HepG2 (cell line): ENCODE measurements around the gene ZNF683. TPM values are rescaled to one million over a fixed set of nuclear protein-coding genes. Genes with fewer than 3 reads are reported as not detected.

Source experiments
- ATAC-seq: fragments of 200-7000 bp; cut with Tn5 transposase; 3 replicates; pipeline ENCODE4 v1.9.1; 2020; ENCODE audit warnings: mild to moderate bottlenecking, moderate library complexity
- BruUV-seq: library from RNA; stranded (reverse); fragments of 400-500 nt; replicated peaks from 2 replicates; lab custom pipeline; 2021; lab: Mats Ljungman, UMichigan
- CTCF ChIA-PET: fragments of 300-600 bp; formaldehyde crosslinking; extraction: SDS; loops from one replicate; lab custom pipeline; 2021; ENCODE audit warnings: low total read pairs, inconsistent platforms, low intra/inter-chr PET ratio; lab: Yijun Ruan, JAX
- POLR2A ChIA-PET: fragments of 350-600 bp; sonication (Branson Sonifier 250); formaldehyde crosslinking; loops from one replicate; lab custom pipeline; 2020; ENCODE audit warnings: antibody characterized with exemption, inconsistent platforms; lab: Yijun Ruan, JAX
- DNase-seq: peaks from one replicate; pipeline ENCODE4 v3.0.0-alpha.2; 2015; ENCODE audit warnings: low spot score
- FAIRE-seq: peaks from 3 replicates; lab custom pipeline; 2011; peaks lifted over from hg19 to GRCh38; lab: Jason Lieb, UNC
- H2AFZ ChIP-seq: one replicate; pipeline ENCODE4 v1.6.1; 2011; ENCODE audit warnings: low read length, inconsistent platforms
- H3K27ac ChIP-seq: fragments of 300-600 bp; 3 replicates; pipeline ENCODE4 v1.8.0; 2011; ENCODE audit warnings: mixed run types, mild to moderate bottlenecking, mixed read lengths, low read length, inconsistent platforms; ENCODE audit not compliant: insufficient read depth; ENCODE audit errors: extremely low read length
- H3K27me3 ChIP-seq, 2 experiments: fragments of 200-600 bp in 1 of 2; 2 replicates in 1 of 2; 3 replicates in 1 of 2; pipeline versions ENCODE4 v1.6.0 to v1.8.0; 2011; ENCODE audit warnings: low read length in 2 of 2, mild to moderate bottlenecking in 2 of 2, moderate library complexity in 2 of 2, inconsistent platforms in 1 of 2; ENCODE audit not compliant: insufficient read depth in 2 of 2, control insufficient read depth in 1 of 2
- H3K36me3 ChIP-seq, 2 experiments: fragments of 200-600 bp in 1 of 2; replicated peaks in 1 of 2; 2 replicates in 1 of 2; 3 replicates in 1 of 2; pipeline versions ENCODE4 v1.5.1 to v1.8.0; 2011; ENCODE audit warnings: low read length in 2 of 2, inconsistent platforms in 1 of 2; ENCODE audit not compliant: insufficient read depth in 2 of 2, control insufficient read depth in 1 of 2
- H3K4me1 ChIP-seq: 2 replicates; pipeline ENCODE4 v1.5.1; 2012; ENCODE audit warnings: low read length, inconsistent platforms; ENCODE audit not compliant: insufficient read depth
- H3K4me2 ChIP-seq: 2 replicates; pipeline ENCODE4 v1.6.0; 2011; ENCODE audit warnings: low read depth, low read length, inconsistent platforms
- H3K4me3 ChIP-seq, 3 experiments: fragments of 200-600 bp in 1 of 3; sonication (generic), shearing (Covaris generic) in 1 of 3; replicated peaks in 1 of 3; 2 replicates each; pipeline ENCODE4 v1.5.1; 2011 to 2016; ENCODE audit warnings: low read length in 3 of 3, inconsistent platforms in 2 of 3, low read depth in 2 of 3, mild to moderate bottlenecking in 2 of 3, control low read depth in 1 of 3, mixed read lengths in 1 of 3; ENCODE audit not compliant: insufficient read depth in 1 of 3
- H3K79me2 ChIP-seq: one replicate; pipeline ENCODE4 v1.6.1; 2011; ENCODE audit warnings: low read length, inconsistent platforms; ENCODE audit not compliant: insufficient read depth
- H3K9ac ChIP-seq: 2 replicates; pipeline ENCODE4 v1.6.0; 2011; ENCODE audit warnings: mild to moderate bottlenecking, low read depth, low read length, inconsistent platforms; ENCODE audit not compliant: insufficient read depth
- H3K9me3 ChIP-seq: 2 replicates; pipeline ENCODE4 v1.5.1; 2012; ENCODE audit warnings: mild to moderate bottlenecking, low read length
- H4K20me1 ChIP-seq: 2 replicates; pipeline ENCODE4 v1.6.0; 2011; ENCODE audit warnings: inconsistent platforms, mild to moderate bottlenecking, low read length, moderate library complexity; ENCODE audit not compliant: insufficient read depth
- ARNT ChIP-seq: fragments of 450-650 bp; IDR thresholded peaks from 2 replicates; pipeline ENCODE4 v1.6.1; 2017
- EED ChIP-seq: sonication (generic); formaldehyde crosslinking; IDR thresholded peaks from 2 replicates; pipeline ENCODE4 v1.5.0; 2020; ENCODE audit warnings: mild to moderate bottlenecking, missing genetic modification reagents
- FOXA1 ChIP-seq, 2 experiments: fragments of 450-650 bp in 1 of 2; sonication (generic) in 1 of 2; formaldehyde crosslinking in 1 of 2; IDR thresholded peaks; 2 replicates each; pipeline versions ENCODE4 v1.4.0 to v1.6.1; 2016 to 2020; ENCODE audit warnings: missing genetic modification reagents in 1 of 2
- GTF2F1 ChIP-seq: fragments of 150-350 bp; IDR thresholded peaks from 2 replicates; pipeline ENCODE4 v1.6.1; 2014; ENCODE audit warnings: low read length
- PHB2 ChIP-seq: fragments of 450-650 bp; IDR thresholded peaks from 2 replicates; pipeline ENCODE4 v1.6.1; 2018; ENCODE audit not compliant: partially characterized antibody
- TFAP4 ChIP-seq: sonication (generic); IDR thresholded peaks from 2 replicates; pipeline ENCODE4 v1.6.1; 2016; ENCODE audit warnings: low read depth, borderline replicate concordance
- ZBTB7B ChIP-seq: sonication (generic); formaldehyde crosslinking; IDR thresholded peaks from 2 replicates; pipeline ENCODE4 v1.4.0; 2020; ENCODE audit warnings: missing genetic modification reagents
- ZFP41 ChIP-seq: sonication (generic); formaldehyde crosslinking; IDR thresholded peaks from 2 replicates; pipeline ENCODE4 v1.4.0; 2020; ENCODE audit warnings: mild to moderate bottlenecking, missing genetic modification reagents, borderline replicate concordance
- ZNF510 ChIP-seq: sonication (generic); formaldehyde crosslinking; IDR thresholded peaks from 2 replicates; pipeline ENCODE4 v1.4.0; 2020; ENCODE audit warnings: low read depth, mild to moderate bottlenecking, missing genetic modification reagents
- ZNF577 ChIP-seq: sonication (generic); formaldehyde crosslinking; IDR thresholded peaks from 2 replicates; pipeline ENCODE4 v1.4.0; 2020; ENCODE audit warnings: mild to moderate bottlenecking, low read depth, missing genetic modification reagents, borderline replicate concordance
- WGBS: methylation state at CpG from one replicate; pipeline ENCODE4 v1.1.6; 2017; ENCODE audit warnings: low lambda C conversion rate; 5-methylcytosine and 5-hydroxymethylcytosine counted together
- in situ Hi-C: cut with HindIII; loops from 2 replicates; pipeline ENCODE4 v1.10.0; 2017; ENCODE audit warnings: low pct_unique_long_range_greater_than_20kb; ENCODE audit not compliant: extremely low pct_ligation_motif_present
- intact Hi-C: fragments of 100-400 bp; cut with micrococcal nuclease; formaldehyde crosslinking; loops from one replicate; pipeline ENCODE4 v1.10.0; 2022; ENCODE audit not compliant: unreplicated experiment
- polyA plus RNA-seq, 8 experiments: library from polyadenylated mRNA; depleted of rRNA in 3 of 8; stranded (reverse) in 7 of 8; unstranded in 1 of 8; fragments of >200 nt; fragmentation: Illumina TruSeq in 4 of 8; extraction: Trizol in 4 of 8; gene quantifications; 2 replicates each; pipeline versions ENCODE4 v1.2.1 to v1.2.3, GENCODE V29; 2011 to 2016; ENCODE audit warnings: low read depth in 4 of 8, missing spikeins in 1 of 8, mixed read lengths in 1 of 8; ENCODE audit not compliant: insufficient read depth in 1 of 8
- total RNA-seq, 5 experiments: library from RNA; depleted of rRNA; stranded (reverse); fragments of >200 nt; fragmentation: Illumina TruSeq; extraction: Trizol; gene quantifications; 2 replicates each; pipeline ENCODE4 v1.2.3, GENCODE V29; 2016; ENCODE audit warnings: low read depth in 1 of 5
- TF ChIP-seq, protein P1 (sequence below): sonication (generic); formaldehyde crosslinking; IDR thresholded peaks from 2 replicates; pipeline ENCODE4 v1.4.0; 2020; ENCODE audit warnings: missing genetic modification reagents
- TF ChIP-seq, protein P2 (sequence below): fragments of 450-650 bp; IDR thresholded peaks from 2 replicates; pipeline ENCODE4 v1.6.1; 2016
- TF ChIP-seq, protein P3 (sequence below): sonication (generic); formaldehyde crosslinking; IDR thresholded peaks from 2 replicates; pipeline ENCODE4 v1.5.1; 2020; ENCODE audit warnings: mild to moderate bottlenecking, moderate library complexity, missing genetic modification reagents

ZNF683 gene
- total and polyA plus RNA-seq, 2 of the 13 experiments (the other 11 are each of a cell fraction or from before 2014, with no cell fraction given) = not detected

GRCh38 chr1:26378879-26379251 lies 6.3 kb upstream of the ZNF683 start:
- ChIA-PET POLR2A (interaction anchor here (0.7 kb wide), 1 partner anchor 27 kb away, joined by 3 read pairs; no protein-coding TSS in a partner anchor), CTCF (no interaction called here)
- Histone ChIP-seq H2AFZ (no peak overlapping the region), H3K27ac (no peak overlapping the region), H3K9ac (no peak overlapping the region), H3K79me2 (no peaks in the 10 kb centered on the region), H3K4me1 (no peaks in the 10 kb centered on the region), H3K36me3 (no peaks in the 10 kb centered on the region), H3K4me3 (no peak overlapping the region), H3K27me3 (no peaks in the 10 kb centered on the region), H3K4me2 (no peak overlapping the region), H3K9me3 (no peaks in the 10 kb centered on the region), H4K20me1 (no peaks in the 10 kb centered on the region)
- DNase-seq (no peak), ATAC-seq (no peak), FAIRE-seq (no peak)
- 67% methylated on average over 3 of the region's 3 CpGs for WGBS
- TF ChIP-seq ARNT = no peak
- TF ChIP-seq FOXA1 (IDR thresholded peaks at IDR 0.05) = no peak
- TF ChIP-seq FOXA1 (CRISPR knock-in tag; IDR thresholded peaks at IDR 0.05) = no peak
- TF ChIP-seq EED (CRISPR knock-in tag) = no peak
- TF ChIP-seq ZNF577 (CRISPR knock-in tag) = no peak
- TF ChIP-seq PHB2 = no peak
- no peak for TF ChIP-seq TFAP4
- no peak for TF ChIP-seq ZFP41 (CRISPR knock-in tag)
- no peak for TF ChIP-seq GTF2F1
- no peak for TF ChIP-seq ZBTB7B (CRISPR knock-in tag)
- TF ChIP-seq, protein P1, sequence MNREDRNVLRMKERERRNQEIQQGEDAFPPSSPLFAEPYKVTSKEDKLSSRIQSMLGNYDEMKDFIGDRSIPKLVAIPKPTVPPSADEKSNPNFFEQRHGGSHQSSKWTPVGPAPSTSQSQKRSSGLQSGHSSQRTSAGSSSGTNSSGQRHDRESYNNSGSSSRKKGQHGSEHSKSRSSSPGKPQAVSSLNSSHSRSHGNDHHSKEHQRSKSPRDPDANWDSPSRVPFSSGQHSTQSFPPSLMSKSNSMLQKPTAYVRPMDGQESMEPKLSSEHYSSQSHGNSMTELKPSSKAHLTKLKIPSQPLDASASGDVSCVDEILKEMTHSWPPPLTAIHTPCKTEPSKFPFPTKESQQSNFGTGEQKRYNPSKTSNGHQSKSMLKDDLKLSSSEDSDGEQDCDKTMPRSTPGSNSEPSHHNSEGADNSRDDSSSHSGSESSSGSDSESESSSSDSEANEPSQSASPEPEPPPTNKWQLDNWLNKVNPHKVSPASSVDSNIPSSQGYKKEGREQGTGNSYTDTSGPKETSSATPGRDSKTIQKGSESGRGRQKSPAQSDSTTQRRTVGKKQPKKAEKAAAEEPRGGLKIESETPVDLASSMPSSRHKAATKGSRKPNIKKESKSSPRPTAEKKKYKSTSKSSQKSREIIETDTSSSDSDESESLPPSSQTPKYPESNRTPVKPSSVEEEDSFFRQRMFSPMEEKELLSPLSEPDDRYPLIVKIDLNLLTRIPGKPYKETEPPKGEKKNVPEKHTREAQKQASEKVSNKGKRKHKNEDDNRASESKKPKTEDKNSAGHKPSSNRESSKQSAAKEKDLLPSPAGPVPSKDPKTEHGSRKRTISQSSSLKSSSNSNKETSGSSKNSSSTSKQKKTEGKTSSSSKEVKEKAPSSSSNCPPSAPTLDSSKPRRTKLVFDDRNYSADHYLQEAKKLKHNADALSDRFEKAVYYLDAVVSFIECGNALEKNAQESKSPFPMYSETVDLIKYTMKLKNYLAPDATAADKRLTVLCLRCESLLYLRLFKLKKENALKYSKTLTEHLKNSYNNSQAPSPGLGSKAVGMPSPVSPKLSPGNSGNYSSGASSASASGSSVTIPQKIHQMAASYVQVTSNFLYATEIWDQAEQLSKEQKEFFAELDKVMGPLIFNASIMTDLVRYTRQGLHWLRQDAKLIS (CRISPR knock-in tag) = no peak
- TF ChIP-seq, protein P2, sequence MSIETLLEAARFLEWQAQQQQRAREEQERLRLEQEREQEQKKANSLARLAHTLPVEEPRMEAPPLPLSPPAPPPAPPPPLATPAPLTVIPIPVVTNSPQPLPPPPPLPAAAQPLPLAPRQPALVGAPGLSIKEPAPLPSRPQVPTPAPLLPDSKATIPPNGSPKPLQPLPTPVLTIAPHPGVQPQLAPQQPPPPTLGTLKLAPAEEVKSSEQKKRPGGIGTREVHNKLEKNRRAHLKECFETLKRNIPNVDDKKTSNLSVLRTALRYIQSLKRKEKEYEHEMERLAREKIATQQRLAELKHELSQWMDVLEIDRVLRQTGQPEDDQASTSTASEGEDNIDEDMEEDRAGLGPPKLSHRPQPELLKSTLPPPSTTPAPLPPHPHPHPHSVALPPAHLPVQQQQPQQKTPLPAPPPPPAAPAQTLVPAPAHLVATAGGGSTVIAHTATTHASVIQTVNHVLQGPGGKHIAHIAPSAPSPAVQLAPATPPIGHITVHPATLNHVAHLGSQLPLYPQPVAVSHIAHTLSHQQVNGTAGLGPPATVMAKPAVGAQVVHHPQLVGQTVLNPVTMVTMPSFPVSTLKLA = no peak
- TF ChIP-seq, protein P3, sequence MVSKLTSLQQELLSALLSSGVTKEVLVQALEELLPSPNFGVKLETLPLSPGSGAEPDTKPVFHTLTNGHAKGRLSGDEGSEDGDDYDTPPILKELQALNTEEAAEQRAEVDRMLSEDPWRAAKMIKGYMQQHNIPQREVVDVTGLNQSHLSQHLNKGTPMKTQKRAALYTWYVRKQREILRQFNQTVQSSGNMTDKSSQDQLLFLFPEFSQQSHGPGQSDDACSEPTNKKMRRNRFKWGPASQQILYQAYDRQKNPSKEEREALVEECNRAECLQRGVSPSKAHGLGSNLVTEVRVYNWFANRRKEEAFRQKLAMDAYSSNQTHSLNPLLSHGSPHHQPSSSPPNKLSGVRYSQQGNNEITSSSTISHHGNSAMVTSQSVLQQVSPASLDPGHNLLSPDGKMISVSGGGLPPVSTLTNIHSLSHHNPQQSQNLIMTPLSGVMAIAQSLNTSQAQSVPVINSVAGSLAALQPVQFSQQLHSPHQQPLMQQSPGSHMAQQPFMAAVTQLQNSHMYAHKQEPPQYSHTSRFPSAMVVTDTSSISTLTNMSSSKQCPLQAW (CRISPR knock-in tag) = no peak
- TF ChIP-seq ZNF510 (CRISPR knock-in tag) = no peak
- BruUV-seq = no TSS peak
- intact Hi-C loops = no loop called here
- in situ Hi-C loops = no loop called here
